Measurements from ENCODE around the gene KRTAP7-1.

Gene KRTAP7-1, protein sequence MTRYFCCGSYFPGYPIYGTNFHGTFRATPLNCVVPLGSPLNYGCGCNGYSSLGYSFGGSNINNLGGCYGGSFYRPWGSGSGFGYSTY

DNA sequence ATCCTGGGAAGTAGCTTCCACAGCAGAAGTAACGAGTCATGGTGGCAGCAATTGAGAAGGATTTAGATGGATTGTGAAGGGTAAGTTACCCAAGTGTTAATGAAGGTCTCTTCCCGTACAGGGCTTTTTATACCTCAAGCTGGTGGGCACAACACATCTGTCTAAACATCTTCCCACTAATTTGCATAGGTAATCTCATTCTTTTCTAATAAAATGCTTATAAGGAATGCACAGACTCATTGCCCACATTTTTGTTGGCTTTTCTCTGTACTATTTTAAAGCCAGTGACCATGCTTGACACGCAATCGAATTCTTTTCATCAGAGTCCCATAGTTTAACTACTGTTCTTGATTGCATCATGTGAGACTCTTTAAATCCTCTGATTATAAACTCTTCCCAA lies at the start of gene KRTAP7-1:
Gene KRTAP7-1 (minus strand): TSS at position 101 of the 400 bp plus-strand sequence. CDS start 61 bp downstream, at position 40.
- DNase-seq (ENCODE audit: extremely low read depth, insufficient read length) = no peak
- no peak within 1 kb of the TSS for H3K4me3 ChIP-seq (replicated peaks; ENCODE audit: low read depth, low read length)
- TF ChIP-seq, protein P1, sequence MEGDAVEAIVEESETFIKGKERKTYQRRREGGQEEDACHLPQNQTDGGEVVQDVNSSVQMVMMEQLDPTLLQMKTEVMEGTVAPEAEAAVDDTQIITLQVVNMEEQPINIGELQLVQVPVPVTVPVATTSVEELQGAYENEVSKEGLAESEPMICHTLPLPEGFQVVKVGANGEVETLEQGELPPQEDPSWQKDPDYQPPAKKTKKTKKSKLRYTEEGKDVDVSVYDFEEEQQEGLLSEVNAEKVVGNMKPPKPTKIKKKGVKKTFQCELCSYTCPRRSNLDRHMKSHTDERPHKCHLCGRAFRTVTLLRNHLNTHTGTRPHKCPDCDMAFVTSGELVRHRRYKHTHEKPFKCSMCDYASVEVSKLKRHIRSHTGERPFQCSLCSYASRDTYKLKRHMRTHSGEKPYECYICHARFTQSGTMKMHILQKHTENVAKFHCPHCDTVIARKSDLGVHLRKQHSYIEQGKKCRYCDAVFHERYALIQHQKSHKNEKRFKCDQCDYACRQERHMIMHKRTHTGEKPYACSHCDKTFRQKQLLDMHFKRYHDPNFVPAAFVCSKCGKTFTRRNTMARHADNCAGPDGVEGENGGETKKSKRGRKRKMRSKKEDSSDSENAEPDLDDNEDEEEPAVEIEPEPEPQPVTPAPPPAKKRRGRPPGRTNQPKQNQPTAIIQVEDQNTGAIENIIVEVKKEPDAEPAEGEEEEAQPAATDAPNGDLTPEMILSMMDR (IDR thresholded peaks at IDR 0.05; ENCODE audit: insufficient read depth, low read length, poor library complexity, severe bottlenecking) = no peak
- H3K27me3 ChIP-seq (replicated peaks; ENCODE audit: control insufficient read depth, insufficient read depth, low read length) = no peaks in the 10 kb centered on the region
- H3K36me3 ChIP-seq (ENCODE audit: control insufficient read depth, insufficient read depth, low read length) = no peaks in the 10 kb centered on the region

- Histone ChIP-seq H3K4me3 (replicated peaks; ENCODE audit: low read depth, low read length) (no peak overlapping the region), H3K36me3 (ENCODE audit: control insufficient read depth, insufficient read depth, low read length) (no peaks in the 10 kb centered on the region), H3K27me3 (replicated peaks; ENCODE audit: control insufficient read depth, insufficient read depth, low read length) (no peaks in the 10 kb centered on the region)
- TF ChIP-seq, protein P1 (IDR thresholded peaks at IDR 0.05; ENCODE audit: insufficient read depth, low read length, poor library complexity, severe bottlenecking) = no peak
- DNase-seq (ENCODE audit: extremely low read depth, insufficient read length) = no peak
These were observed 45.0 kb upstream of the KRTAP7-1 start for GRCh38 chr21:30874526-30874925.

- Histone ChIP-seq H3K4me3 (replicated peaks; ENCODE audit: low read depth, low read length) (no peak overlapping the region), H3K27me3 (replicated peaks; ENCODE audit: control insufficient read depth, insufficient read depth, low read length) (no peaks in the 10 kb centered on the region), H3K36me3 (ENCODE audit: control insufficient read depth, insufficient read depth, low read length) (no peaks in the 10 kb centered on the region)
- TF ChIP-seq, protein P1 (IDR thresholded peaks at IDR 0.05; ENCODE audit: insufficient read depth, low read length, poor library complexity, severe bottlenecking) = no peak
- no peak for DNase-seq (ENCODE audit: extremely low read depth, insufficient read length)
These were observed 18.3 kb upstream of the KRTAP7-1 start for GRCh38 chr21:30847627-30848500.

DNA sequence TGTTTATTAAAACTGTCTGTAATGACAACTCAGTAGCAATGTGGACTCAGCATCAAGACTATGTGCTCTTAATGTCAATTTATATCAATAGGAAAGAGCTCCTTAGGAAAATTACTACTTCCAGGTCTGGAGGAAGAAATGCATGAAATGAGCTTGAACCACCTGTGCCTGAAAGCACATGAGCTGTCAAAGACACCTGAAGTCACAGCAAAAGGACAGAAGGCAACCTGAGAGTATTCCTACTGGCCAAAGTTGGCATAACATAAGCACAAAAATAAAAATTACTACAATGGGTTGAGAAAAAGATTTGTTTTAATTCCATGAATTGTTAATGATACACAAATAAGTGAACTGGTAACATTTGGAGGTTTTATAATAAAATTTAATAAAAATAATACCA lies 13.4 kb upstream of the KRTAP7-1 start:
- H3K36me3 ChIP-seq (ENCODE audit: control insufficient read depth, insufficient read depth, low read length) = no peaks in the 10 kb centered on the region
- TF ChIP-seq, protein P1 (IDR thresholded peaks at IDR 0.05; ENCODE audit: insufficient read depth, low read length, poor library complexity, severe bottlenecking) = peak; percentile 12
- no peak overlapping the region for H3K4me3 ChIP-seq (replicated peaks; ENCODE audit: low read depth, low read length)
- DNase-seq (ENCODE audit: extremely low read depth, insufficient read length) = no peak
- no peaks in the 10 kb centered on the region for H3K27me3 ChIP-seq (replicated peaks; ENCODE audit: control insufficient read depth, insufficient read depth, low read length)

DNA sequence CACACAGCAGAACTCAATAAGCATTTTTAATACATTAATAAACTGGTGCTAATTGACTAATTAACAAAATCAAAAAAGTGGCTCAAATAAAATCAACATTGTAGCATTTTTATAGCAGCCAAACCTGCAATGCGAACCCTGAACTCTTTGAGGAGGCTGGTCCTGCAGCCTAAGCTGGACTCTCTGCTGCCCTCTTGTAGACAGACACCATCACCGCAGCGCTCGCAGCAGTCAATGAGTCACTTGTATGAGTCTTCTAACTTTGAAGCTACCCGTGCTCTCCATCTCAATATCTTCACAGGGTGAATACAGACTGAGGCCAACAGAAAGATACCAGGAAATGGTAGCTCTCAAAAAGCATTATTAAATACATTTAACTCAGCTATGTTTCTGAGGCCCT lies 9.7 kb upstream of the KRTAP7-1 start:
- TF ChIP-seq, protein P1 (IDR thresholded peaks at IDR 0.05; ENCODE audit: insufficient read depth, low read length, poor library complexity, severe bottlenecking) = peak; percentile 73

More for the DNA sequence above, 9.7 kb upstream of the KRTAP7-1 start:
- no peaks in the 10 kb centered on the region for H3K36me3 ChIP-seq (ENCODE audit: control insufficient read depth, insufficient read depth, low read length)
- H3K4me3 ChIP-seq (replicated peaks; ENCODE audit: low read depth, low read length) = no peak overlapping the region
- no peaks in the 10 kb centered on the region for H3K27me3 ChIP-seq (replicated peaks; ENCODE audit: control insufficient read depth, insufficient read depth, low read length)
- no peak for DNase-seq (ENCODE audit: extremely low read depth, insufficient read length)
